HepG2 (cell line): ENCODE results near the gene GAS5. TPM values are rescaled to one million over a fixed set of nuclear protein-coding genes. Genes with fewer than 3 reads are reported as not detected.

ENCODE experiments used
- HOXA5 ChIP-seq: sonication (generic); formaldehyde crosslinking; IDR thresholded peaks from 2 replicates; pipeline ENCODE4 v1.4.0; 2020; ENCODE audit warnings: missing genetic modification reagents
- HOXA9 ChIP-seq: sonication (generic); formaldehyde crosslinking; IDR thresholded peaks from 2 replicates; pipeline ENCODE4 v1.8.1; 2022; ENCODE audit warnings: missing genetic modification reagents, mild to moderate bottlenecking, moderate library complexity, borderline replicate concordance
- MAFK ChIP-seq, 2 experiments: IDR thresholded peaks in 1 of 2; conservative IDR thresholded peaks in 1 of 2; 2 replicates each; pipeline ENCODE4 v1.6.1; 2011; ENCODE audit warnings: improper control_type of control experiment in 2 of 2, low read length in 2 of 2
- MTERF4 ChIP-seq: sonication (generic); formaldehyde crosslinking; IDR thresholded peaks from 2 replicates; pipeline ENCODE4 v1.8.0; 2023; ENCODE audit warnings: mild to moderate bottlenecking, missing genetic modification reagents
- MYC ChIP-seq: sonication (generic); formaldehyde crosslinking; IDR thresholded peaks from 2 replicates; pipeline ENCODE4 v1.9.0; 2021; ENCODE audit warnings: missing genetic modification reagents, borderline replicate concordance
- NR2F6 ChIP-seq, 2 experiments: IDR thresholded peaks; 2 replicates each; pipeline ENCODE4 v1.6.1; 2016; ENCODE audit warnings: antibody characterized with exemption in 1 of 2, mild to moderate bottlenecking in 1 of 2
- SNAPC4 ChIP-seq: sonication (generic); formaldehyde crosslinking; IDR thresholded peaks from 2 replicates; pipeline ENCODE4 v1.4.0; 2020; ENCODE audit warnings: mild to moderate bottlenecking, missing genetic modification reagents
- ZFP37 ChIP-seq: sonication (generic); formaldehyde crosslinking; IDR thresholded peaks from 2 replicates; pipeline ENCODE4 v1.4.0; 2020; ENCODE audit warnings: missing genetic modification reagents, borderline replicate concordance
- ZHX2 ChIP-seq, 2 experiments: sonication (generic) in 1 of 2; formaldehyde crosslinking in 1 of 2; IDR thresholded peaks; 2 replicates each; pipeline versions ENCODE4 v1.6.1 to v1.9.0; 2014 to 2022; ENCODE audit warnings: antibody characterized with exemption in 1 of 2, borderline replicate concordance in 1 of 2, inconsistent platforms in 1 of 2, low read depth in 1 of 2, missing genetic modification reagents in 1 of 2
- polyA plus RNA-seq, 8 experiments: library from polyadenylated mRNA; depleted of rRNA in 3 of 8; stranded (reverse) in 7 of 8; unstranded in 1 of 8; fragments of >200 nt; fragmentation: Illumina TruSeq in 4 of 8; extraction: Trizol in 4 of 8; gene quantifications; 2 replicates each; pipeline versions ENCODE4 v1.2.1 to v1.2.3, GENCODE V29; 2011 to 2016; ENCODE audit warnings: low read depth in 4 of 8, missing spikeins in 1 of 8, mixed read lengths in 1 of 8; ENCODE audit not compliant: insufficient read depth in 1 of 8
- total RNA-seq, 5 experiments: library from RNA; depleted of rRNA; stranded (reverse); fragments of >200 nt; fragmentation: Illumina TruSeq; extraction: Trizol; gene quantifications; 2 replicates each; pipeline ENCODE4 v1.2.3, GENCODE V29; 2016; ENCODE audit warnings: low read depth in 1 of 5

Gene GAS5
- total and polyA plus RNA-seq, 2 of the 13 experiments (the other 11 are each of a cell fraction or from before 2014, with no cell fraction given): 352 to 738 TPM

- TF ChIP-seq SNAPC4 (CRISPR knock-in tag) (0 out of 2 replicates have a peak, but pooled peaks have one; percentile 34), NR2F6 (IDR thresholded peaks at IDR 0.05) (no peak), NR2F6 (CRISPR knock-in tag; IDR thresholded peaks at IDR 0.05) (peak; percentile 38), ZFP37 (peak; percentile 65; the same call in 1 of the 2 replicates), ZHX2 (IDR thresholded peaks at IDR 0.05; ENCODE audit: low read depth) (0 out of 2 replicates have a peak, but pooled peaks have one; percentile 9), ZHX2 (CRISPR knock-in tag; IDR thresholded peaks at IDR 0.05; ENCODE audit: borderline replicate concordance) (no peak; the same call in 1 of the 2 replicates), MAFK (conservative IDR thresholded peaks at IDR 0.05 in 1 of 2, IDR thresholded peaks at IDR 0.05 in 1 of 2; ENCODE audit: low read length in 2 of 2) (no peak), HOXA9 (no peak), MTERF4 (peak; percentile 60; the same call in 1 of the 2 replicates), MYC (peak; percentile 58; the same call in 1 of the 2 replicates), HOXA5 (CRISPR knock-in tag) (no peak)
Measured at GRCh38 chr1:173868266-173869020, 654 bp upstream of the GAS5 start, which contains the start of gene ZBTB37 (continued).
